NCI-H2107 treated with DMSO at 0.1 percent for 48 hours (cell line): ENCODE data around the gene CFAP54.
"Not testable (repeated sequence)": the region's sequence is repeated elsewhere in the genome, so short reads cannot be mapped to it uniquely, and the experiment has no call there.

Experiments used
- DNase-seq: peaks from one replicate; lab custom pipeline; 2025; ENCODE audit not compliant: unreplicated experiment; lab: John Stamatoyannopoulos, UW

The CFAP54 gene

DNA sequence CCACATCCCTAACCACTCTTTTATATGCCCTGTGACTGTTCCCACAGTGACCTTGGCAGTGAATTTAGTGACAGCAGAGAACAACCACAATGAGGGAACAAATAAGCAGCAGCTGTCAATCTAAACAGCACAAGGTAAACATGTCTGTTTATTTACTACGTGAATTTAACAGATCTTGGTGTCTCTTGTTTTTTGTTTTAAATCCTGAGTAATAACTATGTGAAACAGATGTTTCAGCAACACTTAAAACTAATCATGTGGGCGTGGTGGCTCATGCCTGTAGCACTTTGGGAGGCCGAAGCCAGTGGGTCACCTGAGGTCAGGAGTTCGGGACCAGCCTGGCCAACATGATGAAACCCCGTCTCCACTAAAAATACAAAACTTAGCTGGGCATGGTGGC is 17.0 kb upstream of the CFAP54 start:
- DNase-seq: no peak

DNA sequence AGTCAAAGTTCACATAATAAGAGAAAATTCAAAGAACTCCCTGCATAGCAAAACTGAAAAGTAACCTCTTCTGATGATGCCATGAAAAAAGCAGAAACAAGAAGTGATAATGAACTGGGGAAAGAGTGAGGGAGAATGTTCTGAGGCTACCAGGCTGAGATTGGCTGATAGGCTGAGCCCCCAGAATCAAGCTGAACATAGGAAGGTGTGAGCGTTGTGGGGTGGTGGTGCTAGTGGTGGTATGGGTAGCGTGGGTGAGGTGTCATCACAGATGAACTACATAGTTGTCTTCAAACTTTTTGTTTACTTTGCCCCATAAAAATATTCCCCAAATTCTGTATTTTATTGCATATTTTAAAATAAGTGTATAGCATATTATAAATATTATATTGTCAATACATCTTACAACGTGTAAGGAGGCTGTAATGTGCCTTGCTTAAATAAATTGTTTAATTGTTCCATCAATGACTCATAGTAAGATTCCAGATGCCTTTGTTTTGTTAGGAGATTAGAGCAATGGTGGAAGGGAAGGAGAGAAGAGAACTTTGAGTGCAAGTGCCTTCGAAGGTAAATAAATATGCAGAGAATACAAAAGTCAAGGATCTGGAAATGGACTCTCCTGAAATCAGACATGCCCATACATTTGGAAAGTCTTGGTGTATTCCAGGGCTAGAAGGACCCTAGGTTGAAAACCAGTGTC is 15.8 kb upstream of the CFAP54 start:
- DNase-seq: no peak

DNA sequence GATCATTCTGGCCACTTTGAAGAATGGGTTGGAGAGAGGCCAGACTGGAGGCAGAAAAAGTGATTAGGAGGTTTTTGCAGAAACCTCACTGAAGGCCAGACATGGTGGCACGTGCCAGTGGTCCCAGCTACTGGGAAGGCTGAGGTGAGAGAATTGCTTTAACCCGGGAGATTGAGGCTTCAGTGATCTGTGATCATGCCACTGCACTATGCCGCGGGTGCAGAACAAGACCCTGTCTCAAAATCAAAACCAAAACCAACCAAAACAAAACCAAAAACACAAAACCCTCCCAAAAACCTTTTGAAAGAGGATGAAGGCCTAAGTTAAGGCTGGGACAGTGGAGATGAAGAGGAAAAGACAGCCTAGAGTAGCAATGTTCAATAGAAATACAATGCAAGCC is 15.2 kb upstream of the CFAP54 start:
- no peak for DNase-seq

DNA sequence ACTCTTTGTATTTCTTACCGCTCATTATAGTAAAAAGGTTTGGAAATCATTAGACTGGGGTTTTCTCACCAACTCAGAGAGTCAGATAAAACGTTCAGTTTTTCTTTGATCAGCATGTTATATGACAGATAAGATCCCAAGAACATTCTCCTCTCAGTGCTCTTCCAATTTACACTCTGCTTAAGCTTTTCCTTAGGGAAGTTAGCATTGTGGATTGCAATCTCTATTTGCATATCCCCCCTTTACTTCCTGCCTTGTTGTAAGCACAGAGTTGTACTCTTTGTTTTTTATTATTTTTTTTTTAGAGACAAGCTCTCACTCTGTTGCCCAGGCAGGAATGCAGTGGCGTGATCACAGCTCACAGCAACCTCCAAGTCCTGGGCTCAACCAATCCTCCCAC is 11.4 kb upstream of the CFAP54 start:
- DNase-seq: no peak

DNA sequence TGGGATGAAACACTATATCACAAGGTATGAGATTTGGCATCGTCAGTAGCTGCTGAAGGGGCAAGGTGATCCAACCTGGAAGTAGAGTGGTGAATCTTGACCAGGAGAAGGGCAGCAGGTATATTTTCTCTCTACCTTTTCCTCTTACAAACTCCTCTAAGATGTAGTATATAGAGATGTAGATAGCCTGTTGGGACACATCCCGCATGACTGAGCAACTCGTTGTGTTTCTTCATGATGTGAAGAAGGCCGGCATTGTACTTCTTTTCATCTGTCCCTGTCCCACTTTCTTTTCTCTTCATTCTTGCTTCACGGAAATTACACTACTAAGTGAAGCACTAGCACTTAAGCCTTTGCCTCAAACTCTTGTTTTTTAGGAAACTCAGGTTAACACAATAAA is 7.3 kb upstream of the CFAP54 start:
- no peak for DNase-seq

DNA sequence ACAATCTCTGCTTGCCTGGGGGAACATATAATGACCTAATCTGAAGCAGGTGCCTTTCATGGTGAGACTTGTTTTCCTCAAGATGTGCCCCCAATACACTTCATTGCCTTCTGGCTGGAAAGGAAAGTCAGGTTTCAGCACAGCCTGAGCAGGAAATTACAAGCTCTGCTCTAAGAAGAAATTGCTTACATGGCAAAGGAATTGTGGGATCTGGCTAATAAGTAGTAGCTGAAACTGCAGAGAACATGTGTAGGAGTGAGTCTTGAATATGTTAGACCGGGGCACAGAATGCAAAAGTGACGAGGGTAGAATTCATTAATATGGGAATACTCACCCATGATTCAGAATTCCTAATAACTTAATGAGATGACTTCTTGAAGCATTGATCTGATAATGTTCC is 6.3 kb upstream of the CFAP54 start:
- no peak for DNase-seq

DNA sequence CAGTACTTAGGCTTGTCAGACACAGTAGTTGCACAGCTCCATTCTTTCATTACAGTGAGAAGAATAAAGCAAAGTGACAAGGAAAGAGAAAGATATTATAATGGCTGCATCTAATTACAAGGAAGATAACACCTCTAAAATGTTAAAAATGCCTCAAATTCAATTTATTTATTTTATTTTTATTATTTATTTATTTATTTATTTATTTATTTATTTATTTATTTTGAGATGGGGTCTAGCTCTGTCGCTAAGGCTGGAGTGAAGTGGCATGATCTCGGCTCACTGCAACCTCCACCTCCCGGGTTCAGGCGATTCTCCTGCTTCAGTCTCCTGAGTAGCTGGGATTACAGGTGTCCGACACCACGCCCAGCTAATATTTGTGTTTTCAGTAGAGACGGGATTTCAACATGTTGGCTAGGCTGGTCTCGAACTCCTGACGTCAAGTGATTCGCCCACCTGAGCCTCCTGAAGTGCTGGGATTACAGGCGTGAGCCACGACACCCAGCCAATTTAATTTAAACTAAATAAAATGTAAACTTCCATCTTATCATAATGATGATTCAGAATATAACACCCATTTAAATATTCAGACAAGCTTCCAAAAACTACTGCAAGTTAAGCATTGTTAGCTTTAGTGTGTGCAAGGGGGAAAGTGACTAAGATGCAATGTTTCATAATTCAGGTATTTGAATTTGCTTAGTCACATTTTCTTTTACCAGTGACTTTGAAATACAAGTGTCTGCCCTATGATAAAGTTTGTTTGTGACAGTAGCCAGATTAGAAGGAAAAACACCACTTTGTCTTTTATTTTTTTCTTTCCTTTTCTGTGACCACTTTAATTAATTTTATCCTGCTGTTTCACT is 2.4 kb upstream of the CFAP54 start:
- no peak for DNase-seq

DNA sequence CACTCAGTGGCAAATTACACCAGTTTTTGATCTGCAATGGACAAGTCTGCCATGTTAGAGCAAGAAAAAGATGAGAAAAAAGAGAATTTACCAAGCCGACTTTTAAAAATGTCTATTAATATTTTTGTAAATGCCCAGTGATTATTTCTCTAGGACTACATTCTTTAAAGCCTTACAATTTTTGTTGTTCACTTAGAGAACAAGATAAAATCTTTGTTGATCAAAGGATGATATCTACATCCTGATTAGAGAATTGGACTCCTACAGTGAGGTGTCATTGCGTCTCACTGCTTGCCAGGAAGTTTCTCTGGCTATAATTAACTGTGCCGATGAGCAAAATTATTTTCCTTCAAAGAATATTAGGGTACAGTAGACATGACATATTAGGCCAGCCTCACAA is 1.7 kb upstream of the CFAP54 start:
- no peak for DNase-seq

DNA sequence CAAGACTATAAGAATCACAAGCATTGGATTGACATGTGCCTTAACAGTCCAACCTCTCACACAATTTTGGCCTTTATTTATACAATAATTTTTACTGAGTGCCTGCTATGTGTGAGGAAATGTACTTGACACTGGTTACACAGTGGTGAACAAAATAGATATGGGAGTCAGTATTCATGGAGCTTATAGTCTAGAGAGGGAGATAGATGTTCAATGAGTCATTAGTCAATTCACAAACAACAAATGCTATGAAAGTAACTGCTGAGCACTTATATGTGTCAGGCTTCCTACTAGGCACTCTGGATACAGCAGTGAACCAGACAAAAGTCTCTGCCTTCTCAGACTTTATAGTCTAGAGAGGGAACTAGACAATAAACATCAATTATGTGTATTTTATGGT is 3.7 kb downstream of the CFAP54 start:
- DNase-seq: no peak

DNA sequence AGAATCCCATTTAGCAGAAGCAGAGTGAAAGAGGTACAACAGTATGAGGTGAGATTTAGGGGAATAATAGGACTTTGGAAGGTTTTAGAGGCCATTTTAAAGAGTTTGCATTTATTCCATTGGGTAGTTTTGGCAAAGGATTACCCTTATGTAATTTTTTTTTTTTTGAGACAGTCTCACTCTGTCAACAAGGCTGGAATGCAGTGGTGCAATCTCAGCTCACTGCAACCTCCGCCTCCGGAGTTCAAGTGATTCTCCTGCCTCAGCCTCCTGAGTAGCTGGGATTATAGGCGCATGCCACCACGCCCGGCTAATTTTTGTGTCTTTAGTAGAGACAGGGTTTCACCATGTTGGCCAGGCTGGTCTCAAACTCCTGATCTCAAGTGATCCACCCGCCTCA is 4.8 kb downstream of the CFAP54 start:
- not testable (repeated sequence) for DNase-seq

DNA sequence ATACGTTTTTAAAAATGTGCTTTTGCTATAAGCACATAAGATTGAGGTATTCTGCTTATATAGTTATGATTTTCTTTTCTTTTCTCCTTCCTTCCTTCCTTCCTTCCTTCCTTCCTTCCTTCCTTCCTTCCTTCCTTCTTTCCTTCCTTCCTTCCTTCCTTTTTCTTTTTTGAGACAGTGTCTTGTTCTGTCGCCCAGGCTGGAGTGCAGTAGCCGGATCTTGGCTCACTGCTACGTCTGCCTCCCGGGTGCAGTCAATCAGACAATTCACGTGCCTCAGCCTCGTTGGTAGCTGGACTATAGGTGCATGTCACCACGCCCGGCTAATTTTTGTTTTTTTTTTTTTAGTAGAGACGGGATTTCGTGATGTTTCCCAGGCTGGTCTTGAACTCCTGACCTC is 5.8 kb downstream of the CFAP54 start:
- DNase-seq: no peak

DNA sequence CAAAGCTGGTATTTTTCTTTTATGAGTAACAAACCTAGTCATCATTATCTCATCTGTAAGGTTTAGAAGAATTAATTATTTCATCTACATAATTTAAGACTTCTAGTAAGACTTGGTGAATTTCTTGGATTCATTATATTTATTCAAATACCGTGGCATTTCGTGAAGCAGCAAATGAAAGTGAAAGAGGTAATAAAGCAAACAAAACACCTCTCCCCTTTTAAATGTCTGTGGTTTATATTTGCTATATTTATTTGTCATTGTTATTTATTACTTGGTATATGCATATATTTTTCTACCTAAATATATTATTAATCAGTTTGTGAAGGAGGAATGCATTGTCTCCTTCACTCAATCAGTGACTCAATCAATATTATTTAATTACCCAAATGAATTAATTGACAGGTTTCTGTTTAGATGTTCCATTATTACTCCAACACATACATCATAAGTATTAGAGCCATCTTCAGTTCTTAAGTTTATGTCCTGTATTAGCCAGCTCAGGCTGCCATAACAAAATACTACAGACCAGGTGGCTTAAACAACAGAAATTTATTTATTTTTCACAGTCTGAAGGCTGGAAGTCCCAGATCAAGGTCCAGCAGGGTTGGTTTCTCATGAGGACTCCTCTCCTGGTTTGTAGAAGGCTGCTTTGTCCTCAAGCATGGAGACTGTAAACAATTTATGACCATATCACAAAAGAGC is 6.6 kb downstream of the CFAP54 start:
- DNase-seq: no peak

DNA sequence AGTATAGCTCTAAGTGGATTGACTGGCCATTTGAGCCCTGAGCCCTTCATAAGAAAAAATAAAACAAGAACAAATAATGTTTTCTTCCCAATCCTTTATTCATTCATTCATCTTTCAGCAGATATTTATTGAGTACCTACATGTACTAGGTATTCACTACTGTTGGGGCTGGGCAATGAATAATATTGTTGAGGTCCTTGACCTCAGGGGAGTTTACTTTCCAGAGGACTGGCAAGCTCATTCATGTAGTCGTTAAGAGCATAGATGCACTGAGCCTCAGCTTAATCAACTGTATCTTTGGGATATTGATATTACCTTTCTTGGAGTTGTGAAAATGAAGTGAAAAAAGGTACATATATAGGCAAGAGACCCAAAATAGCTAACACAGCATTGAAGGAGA is 7.6 kb downstream of the CFAP54 start:
- no peak for DNase-seq

DNA sequence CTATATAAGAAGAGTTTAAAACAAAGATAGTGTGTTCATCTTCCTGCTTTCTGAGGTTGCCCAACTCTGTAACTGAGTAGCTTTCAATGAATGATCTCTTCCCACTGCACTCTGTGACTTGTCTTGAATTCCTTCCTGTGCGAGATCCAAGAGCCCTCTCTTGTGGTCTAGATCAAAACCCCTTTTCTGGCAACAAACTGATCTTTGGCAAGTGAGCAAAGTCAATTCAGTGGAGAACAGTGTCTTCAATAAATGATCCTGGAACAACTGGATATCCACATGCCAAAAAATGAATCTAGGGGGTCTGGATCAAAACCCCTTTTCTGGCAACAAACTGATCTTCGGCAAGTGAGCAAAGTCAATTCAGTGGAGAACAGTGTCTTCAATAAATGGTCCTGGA is 8.5 kb downstream of the CFAP54 start:
- DNase-seq: no peak

DNA sequence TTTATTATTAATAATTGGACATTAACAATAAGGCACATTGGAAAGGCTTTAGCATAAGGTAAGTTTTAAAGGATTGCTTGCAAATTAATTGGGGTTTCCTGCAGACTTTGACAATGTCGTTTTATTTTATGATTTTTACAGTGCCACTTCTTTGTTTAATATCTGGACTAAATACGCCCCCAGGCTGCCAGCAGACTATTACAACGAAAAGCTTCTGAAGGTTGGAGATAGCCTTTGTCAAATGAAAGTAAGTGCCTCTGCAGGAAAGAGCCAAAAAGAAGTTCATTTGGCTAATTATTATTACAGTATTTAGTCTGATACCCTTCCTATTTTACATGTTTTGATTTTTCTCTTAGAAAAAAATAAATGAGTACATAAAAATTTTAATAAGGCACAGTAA is 11.3 kb downstream of the CFAP54 start:
- no peak for DNase-seq

DNA sequence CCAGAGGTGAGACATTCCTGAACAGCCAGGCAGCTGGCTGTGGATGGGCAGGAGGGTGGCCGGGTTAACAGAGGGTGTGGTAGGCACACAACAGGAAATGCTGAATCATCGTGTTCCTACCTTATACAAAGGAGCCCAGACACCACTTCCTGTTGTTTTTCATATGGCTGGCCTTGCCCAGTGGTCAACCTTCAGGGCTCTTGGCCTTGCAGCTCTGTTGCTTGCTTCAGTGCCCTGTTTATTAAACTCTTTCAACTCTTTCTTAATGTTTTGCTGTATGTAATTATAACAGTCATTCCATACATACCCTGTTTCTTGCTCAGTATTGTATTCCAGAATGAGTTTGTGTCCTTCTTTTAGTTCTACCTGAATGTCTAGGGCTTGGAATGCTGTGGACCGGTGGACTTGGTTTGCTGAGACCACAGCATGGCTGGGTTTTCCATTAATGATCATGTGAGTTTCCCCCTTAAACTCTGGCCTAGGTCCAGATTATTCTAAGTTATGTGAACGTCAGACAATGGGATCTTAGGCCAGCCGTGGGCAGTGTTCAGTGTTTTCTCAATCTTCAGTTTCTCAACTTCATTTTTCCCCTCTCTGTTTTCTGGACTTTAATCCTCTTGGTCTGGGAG is 11.9 kb downstream of the CFAP54 start:
- DNase-seq: no peak

DNA sequence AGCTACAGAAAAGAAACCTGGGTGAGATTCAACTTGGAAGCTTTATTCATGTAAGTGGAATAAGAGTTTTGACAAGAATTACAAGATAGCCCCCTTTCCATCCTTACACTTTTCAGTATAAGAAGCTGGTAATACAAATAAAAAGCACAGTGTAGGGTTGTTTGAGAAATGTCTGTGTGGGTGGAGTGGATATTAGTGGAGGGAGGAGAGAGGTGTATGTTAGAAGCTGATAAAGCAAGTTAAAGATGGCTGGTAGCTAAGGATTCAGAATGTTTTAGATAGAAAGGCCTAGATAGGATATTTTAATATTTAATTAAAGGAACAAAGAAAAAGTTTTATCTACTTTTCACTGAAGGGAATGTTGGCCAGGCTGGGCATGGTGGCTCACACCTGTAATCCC is 12.5 kb downstream of the CFAP54 start:
- DNase-seq: no peak

DNA sequence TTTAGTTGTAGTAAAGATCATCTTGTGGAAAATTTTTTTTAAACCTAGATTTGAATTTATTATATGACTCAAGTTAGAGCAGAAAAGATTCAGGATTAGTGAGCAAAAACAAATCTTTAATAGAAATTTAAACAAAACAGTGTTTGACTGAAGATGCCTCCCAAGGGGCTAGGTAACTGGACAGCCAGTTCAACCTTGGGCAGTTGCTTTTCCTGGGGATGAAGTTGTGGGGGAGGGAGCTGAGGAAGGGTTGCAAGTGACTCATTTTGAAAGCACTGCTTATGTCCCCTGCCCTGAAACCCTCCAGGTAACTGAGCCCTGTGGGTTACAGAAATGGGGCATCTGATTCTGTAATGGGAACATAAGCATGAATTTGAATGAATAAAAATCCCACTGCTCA is 13.1 kb downstream of the CFAP54 start:
- DNase-seq: no peak

DNA sequence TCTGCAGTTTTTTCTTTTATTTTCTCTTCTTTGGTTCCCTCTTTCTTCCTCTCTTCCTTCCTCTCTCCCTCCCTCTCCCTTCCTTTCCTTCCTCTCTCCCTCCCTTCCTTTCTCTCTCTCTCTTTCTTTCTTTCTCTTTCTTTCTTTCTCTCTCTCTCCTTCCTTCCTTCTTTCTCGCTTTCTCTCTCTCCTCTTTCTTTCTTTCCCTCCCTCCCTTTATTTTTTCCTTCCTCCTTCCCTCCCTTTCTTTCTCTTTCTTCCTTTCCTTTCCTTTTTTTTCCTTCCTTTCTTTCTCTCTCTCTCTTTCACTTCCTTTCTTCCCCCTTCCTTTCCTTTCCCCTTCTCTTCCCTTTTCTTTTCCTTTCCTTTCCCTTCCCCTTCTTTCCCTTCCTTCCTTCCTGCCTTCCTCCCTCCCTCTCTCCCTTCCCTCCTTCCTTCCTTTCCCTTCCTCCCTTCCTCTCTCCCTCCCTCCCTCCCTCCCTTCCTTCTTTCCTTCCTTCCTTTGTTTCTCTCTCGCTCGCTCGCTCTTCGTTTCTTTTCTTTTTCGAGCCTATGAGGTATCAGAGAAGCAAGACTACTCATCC is 13.7 kb downstream of the CFAP54 start:
- no peak for DNase-seq

DNA sequence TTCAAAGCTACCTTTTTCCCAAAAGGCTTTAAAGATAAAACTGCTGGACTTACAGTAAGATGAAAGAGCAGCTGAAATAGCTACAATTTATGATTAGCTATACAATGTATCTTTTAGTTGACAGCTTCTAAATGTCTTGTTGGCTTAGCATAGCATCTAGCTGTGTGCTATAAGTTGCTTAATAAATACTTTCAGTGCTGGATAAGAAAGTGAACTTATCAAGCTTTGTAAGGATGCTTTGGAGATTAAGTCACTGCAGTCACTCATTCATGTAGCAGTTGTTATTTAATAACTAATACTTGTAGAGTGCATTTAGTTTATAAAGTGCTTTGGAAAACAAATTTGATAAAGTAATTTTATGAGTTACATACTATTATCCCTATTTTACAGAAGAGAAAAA is 14.6 kb downstream of the CFAP54 start:
- DNase-seq: no peak

DNA sequence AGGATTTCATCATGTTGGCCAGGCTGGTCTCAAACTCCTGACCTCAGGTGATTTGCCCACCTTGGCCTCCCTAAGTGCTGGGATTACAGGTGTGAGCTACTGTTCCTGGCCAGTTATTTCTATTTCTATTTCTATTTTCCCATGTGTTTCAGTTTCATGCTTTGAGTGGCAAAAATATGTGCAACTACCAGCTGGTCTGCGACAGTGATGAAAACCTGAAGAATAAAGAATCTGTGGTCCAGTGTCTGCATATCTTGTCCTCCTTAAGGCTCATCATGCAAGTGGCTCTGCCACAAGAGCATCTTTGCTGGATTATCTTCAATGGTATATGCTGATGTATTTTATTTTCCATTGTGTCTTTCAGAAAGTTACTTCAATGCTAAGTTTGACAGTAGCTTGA is 17.4 kb downstream of the CFAP54 start:
- DNase-seq: no peak
